DMS79 treated with DMSO at 0.1 percent for 48 hours (cell line): Measurements from ENCODE around the gene METTL21A.

Source experiments
- DNase-seq: peaks from one replicate; lab custom pipeline; 2025; lab: John Stamatoyannopoulos, UW

Gene METTL21A

GRCh38 chr2:207621501-207622039 lies 3.6 kb downstream of the METTL21A start:
- DNase-seq: no peak

GRCh38 chr2:207619764-207620203 lies 5.4 kb downstream of the METTL21A start:
- DNase-seq: no peak

- no peak for DNase-seq
These were observed 8.1 kb downstream of the METTL21A start for GRCh38 chr2:207617011-207617671.

- no peak for DNase-seq
These were observed 9.0 kb downstream of the METTL21A start for GRCh38 chr2:207616185-207616584.

GRCh38 chr2:207614824-207615223 lies 10.4 kb downstream of the METTL21A start:
- no peak for DNase-seq

- DNase-seq: no peak
These were observed 12.5 kb downstream of the METTL21A start for GRCh38 chr2:207612714-207613113.

GRCh38 chr2:207606829-207607228 lies 18.4 kb downstream of the METTL21A start:
- DNase-seq: no peak

- no peak for DNase-seq
These were observed 18.8 kb downstream of the METTL21A start for GRCh38 chr2:207606399-207606798.

- no peak for DNase-seq
These were observed 21.7 kb downstream of the METTL21A start for GRCh38 chr2:207603486-207603885.

- no peak for DNase-seq
These were observed 23.4 kb downstream of the METTL21A start for GRCh38 chr2:207601774-207602173.

- DNase-seq: no peak
These were observed 25.0 kb downstream of the METTL21A start for GRCh38 chr2:207600231-207600630.

- DNase-seq: no peak
These were observed 25.6 kb downstream of the METTL21A start for GRCh38 chr2:207599636-207600035.

GRCh38 chr2:207594731-207595130 lies 30.5 kb downstream of the METTL21A start:
- no peak for DNase-seq

GRCh38 chr2:207594264-207594663 lies 30.9 kb downstream of the METTL21A start:
- DNase-seq: no peak

GRCh38 chr2:207593277-207593676 lies 31.9 kb downstream of the METTL21A start:
- DNase-seq: no peak

GRCh38 chr2:207589143-207589542 lies 36.1 kb downstream of the METTL21A start:
- DNase-seq: no peak

- DNase-seq: no peak
These were observed 37.9 kb downstream of the METTL21A start for GRCh38 chr2:207587305-207587704.

GRCh38 chr2:207584952-207585351 lies 40.2 kb downstream of the METTL21A start:
- DNase-seq: no peak

- DNase-seq: no peak
These were observed 53.8 kb downstream of the METTL21A start for GRCh38 chr2:207571370-207571769.

GRCh38 chr2:207567671-207568070 lies 57.5 kb downstream of the METTL21A start:
- DNase-seq: no peak

- no peak for DNase-seq
These were observed 59.3 kb downstream of the METTL21A start for GRCh38 chr2:207565736-207566500.
